CD8-positive, alpha-beta memory T cell (primary cell): ENCODE data around the gene DEGS1. TPM values are rescaled to one million over a fixed set of nuclear protein-coding genes. Genes with fewer than 3 reads are reported as not detected.
A peak's percentile ranks its signal among the peaks of the same experiment; 100 is the strongest.

Source experiments
- CTCF ChIA-PET: fragments of 350-600 bp; sonication (Branson Sonifier 250); formaldehyde crosslinking; loops from one replicate; lab custom pipeline; 2021; ENCODE audit warnings: antibody characterized with exemption; lab: Charles Lee
- POLR2A ChIA-PET: fragments of 350-600 bp; sonication (Branson Sonifier 250); formaldehyde crosslinking; loops from one replicate; lab custom pipeline; 2021; ENCODE audit warnings: antibody characterized with exemption; lab: Charles Lee
- DNase-seq, 5 donors: peaks; one replicate each; pipeline versions ENCODE4 v3.0.0 to v3.0.0-alpha.2; 2020 to 2022; ENCODE audit warnings: mixed read lengths in 1 of 5
- H3K27ac ChIP-seq: one replicate; pipeline ENCODE4 v1.7.0; 2013; ENCODE audit warnings: low read depth, mild to moderate bottlenecking, low read length, moderate library complexity
- H3K27me3 ChIP-seq: 2 replicates; pipeline ENCODE4 v1.7.0; 2013; ENCODE audit warnings: low read length, mild to moderate bottlenecking; ENCODE audit not compliant: insufficient read depth, poor library complexity, severe bottlenecking
- H3K36me3 ChIP-seq: 2 replicates; pipeline ENCODE4 v1.7.0; 2013; ENCODE audit warnings: mild to moderate bottlenecking, low read length, moderate library complexity; ENCODE audit not compliant: insufficient read depth
- H3K4me1 ChIP-seq: 2 replicates; pipeline ENCODE4 v1.7.0; 2013; ENCODE audit warnings: mild to moderate bottlenecking, low read length, moderate library complexity; ENCODE audit not compliant: insufficient read depth
- H3K4me3 ChIP-seq: 2 replicates; pipeline ENCODE4 v1.7.0; 2013; ENCODE audit warnings: mild to moderate bottlenecking, low read length
- H3K9me3 ChIP-seq: 2 replicates; pipeline ENCODE4 v1.7.0; 2013; ENCODE audit warnings: mild to moderate bottlenecking, low read length
- H3K27ac Mint-ChIP-seq, 8 donors: one replicate each; pipeline ENCODE4 v1.8.0; 2020 to 2021; ENCODE audit warnings: mixed read lengths in 8 of 8, mild to moderate bottlenecking in 6 of 8, inconsistent platforms in 3 of 8, moderate library complexity in 3 of 8
- H3K27me3 Mint-ChIP-seq, 2 donors: one replicate each; pipeline ENCODE4 v1.8.0; 2020 to 2021; ENCODE audit warnings: mixed read lengths in 2 of 2, mild to moderate bottlenecking in 1 of 2, moderate library complexity in 1 of 2
- H3K36me3 Mint-ChIP-seq, 3 donors: one replicate each; pipeline ENCODE4 v1.8.0; 2020 to 2021; ENCODE audit warnings: mixed read lengths in 3 of 3, inconsistent platforms in 1 of 3, mild to moderate bottlenecking in 1 of 3
- H3K4me1 Mint-ChIP-seq, 3 donors: one replicate each; pipeline ENCODE4 v1.8.0; 2020 to 2021; ENCODE audit warnings: mixed read lengths in 3 of 3, inconsistent platforms in 1 of 3, mild to moderate bottlenecking in 1 of 3
- H3K4me3 Mint-ChIP-seq, 7 donors: one replicate each; pipeline ENCODE4 v1.8.0; 2020 to 2021; ENCODE audit warnings: mixed read lengths in 7 of 7, mild to moderate bottlenecking in 6 of 7, moderate library complexity in 4 of 7, inconsistent platforms in 2 of 7
- H3K9me3 Mint-ChIP-seq, 5 donors: one replicate each; pipeline ENCODE4 v1.8.0; 2020 to 2022; ENCODE audit warnings: mixed read lengths in 5 of 5, mild to moderate bottlenecking in 3 of 5, moderate library complexity in 2 of 5, inconsistent platforms in 1 of 5
- polyA plus RNA-seq: library from polyadenylated mRNA; unstranded; fragments of 300-500 nt; fragmentation: Illumina TruSeq; gene quantifications from one replicate; pipeline ENCODE4 v1.2.3, GENCODE V29; 2021
- total RNA-seq, 2 experiments: library from RNA; stranded (reverse); gene quantifications; one replicate each; pipeline ENCODE4 v1.2.3, GENCODE V29; 2021

Gene DEGS1
- total and polyA plus RNA-seq, 3 experiments from 2014 or later: 46.4 to 111 (median 46.9) TPM

GRCh38 chr1:224170748-224171478 is 12.1 kb upstream of the DEGS1 start:
- Mint-ChIP-seq H3K36me3 (no peaks in the 10 kb centered on the region), H3K9me3 (no peaks in the 10 kb centered on the region), H3K4me3 (peak overlapping the region in 6 of 7 donors; percentile 10 to 63 (median 54)), H3K4me1 (peaks cover 22 to 31% (median 29%) of the 10 kb centered on the region in 3 donors), H3K27ac (peak overlapping the region in 5 of 8 donors; percentile 3 to 83 (median 50)), H3K27me3 (no peaks in the 10 kb centered on the region)
- H3K36me3 ChIP-seq: no peaks in the 10 kb centered on the region
- H3K4me1 ChIP-seq: peaks cover 28% of the 10 kb centered on the region
- no peak overlapping the region for H3K4me3 ChIP-seq
- no peaks in the 10 kb centered on the region for H3K27me3 ChIP-seq
- no peaks in the 10 kb centered on the region for H3K9me3 ChIP-seq
- POLR2A ChIA-PET: no interaction called here
- H3K27ac ChIP-seq: no peak overlapping the region
- peak in 3 of 5 donors; percentile 11 to 53 (median 36) for DNase-seq
- CTCF ChIA-PET: interaction anchor here (1.2 to 1.6 kb wide), 2 partner anchors 12 to 22 kb away, joined by 4 to 5 read pairs; partner anchors contain the start of gene DEGS1

GRCh38 chr1:224172229-224172628 is 10.8 kb upstream of the DEGS1 start:
- no peak overlapping the region for H3K4me3 ChIP-seq
- POLR2A ChIA-PET: no interaction called here
- Mint-ChIP-seq H3K36me3 (no peaks in the 10 kb centered on the region), H3K27me3 (no peaks in the 10 kb centered on the region), H3K4me1 (peaks cover 22 to 31% (median 29%) of the 10 kb centered on the region in 3 donors), H3K27ac (no peak overlapping the region), H3K9me3 (no peaks in the 10 kb centered on the region), H3K4me3 (peak overlapping the region in 1 of 7 donors; percentile 33)
- CTCF ChIA-PET: no interaction called here
- DNase-seq: no peak
- H3K9me3 ChIP-seq: no peaks in the 10 kb centered on the region
- H3K27ac ChIP-seq: no peak overlapping the region
- peaks cover 28% of the 10 kb centered on the region for H3K4me1 ChIP-seq
- no peaks in the 10 kb centered on the region for H3K36me3 ChIP-seq
- H3K27me3 ChIP-seq: no peaks in the 10 kb centered on the region

GRCh38 chr1:224173523-224173922 is 9.5 kb upstream of the DEGS1 start:
- Histone ChIP-seq H3K36me3 (no peaks in the 10 kb centered on the region), H3K9me3 (no peaks in the 10 kb centered on the region), H3K27me3 (no peaks in the 10 kb centered on the region), H3K27ac (no peak overlapping the region), H3K4me3 (no peak overlapping the region), H3K4me1 (peaks cover 28% of the 10 kb centered on the region)
- H3K27me3 Mint-ChIP-seq: no peaks in the 10 kb centered on the region
- H3K4me3 Mint-ChIP-seq: no peak overlapping the region
- H3K4me1 Mint-ChIP-seq: peaks cover 22 to 31% (median 29%) of the 10 kb centered on the region in 3 donors
- ChIA-PET CTCF (interaction anchor here (0.9 to 1.8 kb wide), 2 partner anchors 8 to 12 kb away, joined by 3 to 4 read pairs; no protein-coding TSS in a partner anchor), POLR2A (no interaction called here)
- no peaks in the 10 kb centered on the region for H3K9me3 Mint-ChIP-seq
- DNase-seq: no peak
- H3K27ac Mint-ChIP-seq: no peak overlapping the region
- H3K36me3 Mint-ChIP-seq: no peaks in the 10 kb centered on the region

- H3K27me3 Mint-ChIP-seq: no peaks in the 10 kb centered on the region
- no peak for DNase-seq
- H3K27me3 ChIP-seq: no peaks in the 10 kb centered on the region
- H3K36me3 Mint-ChIP-seq: no peaks in the 10 kb centered on the region
- H3K4me3 Mint-ChIP-seq: peak overlapping the region in 1 of 7 donors; percentile 44
- peaks cover 7% of the 10 kb centered on the region for H3K4me1 ChIP-seq
- CTCF ChIA-PET: no interaction called here
- no peaks in the 10 kb centered on the region for H3K9me3 Mint-ChIP-seq
- POLR2A ChIA-PET: interaction anchor here (0.6 kb wide), 1 partner anchor 20 kb away, joined by 9 read pairs; no protein-coding TSS in a partner anchor
- no peak overlapping the region for H3K4me3 ChIP-seq
- H3K27ac ChIP-seq: no peak overlapping the region
- no peak overlapping the region for H3K27ac Mint-ChIP-seq
- no peaks in the 10 kb centered on the region for H3K36me3 ChIP-seq
- H3K4me1 Mint-ChIP-seq: peaks cover 5 to 10% (median 9%) of the 10 kb centered on the region in 3 donors
- no peaks in the 10 kb centered on the region for H3K9me3 ChIP-seq
Observed at GRCh38 chr1:224175617-224176016, 7.4 kb upstream of the DEGS1 start.

GRCh38 chr1:224177356-224177999 is 5.6 kb upstream of the DEGS1 start:
- POLR2A ChIA-PET: no interaction called here
- CTCF ChIA-PET: no interaction called here
- peaks cover 10% of the 10 kb centered on the region for H3K4me1 ChIP-seq
- Mint-ChIP-seq H3K9me3 (no peaks in the 10 kb centered on the region), H3K4me3 (no peak overlapping the region), H3K27me3 (no peaks in the 10 kb centered on the region), H3K4me1 (peaks cover 11 to 17% (median 13%) of the 10 kb centered on the region in 3 donors), H3K36me3 (peaks cover 0 to 2% (median 0%) of the 10 kb centered on the region in 3 donors), H3K27ac (no peak overlapping the region)
- no peaks in the 10 kb centered on the region for H3K9me3 ChIP-seq
- DNase-seq: no peak
- no peak overlapping the region for H3K4me3 ChIP-seq
- H3K27me3 ChIP-seq: no peaks in the 10 kb centered on the region
- H3K27ac ChIP-seq: no peak overlapping the region
- H3K36me3 ChIP-seq: no peaks in the 10 kb centered on the region

- no peak overlapping the region for H3K4me3 ChIP-seq
- Mint-ChIP-seq H3K9me3 (no peaks in the 10 kb centered on the region), H3K36me3 (peaks cover 0 to 7% (median 0%) of the 10 kb centered on the region in 3 donors), H3K4me3 (peak overlapping the region in 1 of 7 donors; percentile 7), H3K27ac (no peak overlapping the region), H3K4me1 (peaks cover 12 to 20% (median 14%) of the 10 kb centered on the region in 3 donors), H3K27me3 (no peaks in the 10 kb centered on the region)
- no peak for DNase-seq
- H3K27ac ChIP-seq: no peak overlapping the region
- no peaks in the 10 kb centered on the region for H3K27me3 ChIP-seq
- H3K4me1 ChIP-seq: peaks cover 10% of the 10 kb centered on the region
- H3K9me3 ChIP-seq: no peaks in the 10 kb centered on the region
- CTCF ChIA-PET: interaction anchor here (0.7 to 1.1 kb wide), 2 partner anchors 10 to 37 kb away, joined by 3 read pairs; no protein-coding TSS in a partner anchor
- H3K36me3 ChIP-seq: no peaks in the 10 kb centered on the region
- POLR2A ChIA-PET: interaction anchor here (0.6 kb wide), 1 partner anchor 146 kb away, joined by 3 read pairs; no protein-coding TSS in a partner anchor
Observed at GRCh38 chr1:224178894-224179293, 4.1 kb upstream of the DEGS1 start.

GRCh38 chr1:224180783-224181452 is 2.1 kb upstream of the DEGS1 start:
- Histone ChIP-seq H3K36me3 (no peaks in the 10 kb centered on the region), H3K27ac (no peak overlapping the region), H3K4me3 (no peak overlapping the region), H3K4me1 (peaks cover 30% of the 10 kb centered on the region), H3K27me3 (no peaks in the 10 kb centered on the region), H3K9me3 (no peaks in the 10 kb centered on the region)
- peak overlapping the region in 7 of 8 donors; percentile 12 to 95 (median 86) for H3K27ac Mint-ChIP-seq
- ChIA-PET CTCF (interaction anchor here (1.6 to 2.6 kb wide), 2 partner anchors 12 to 65 kb away, joined by 3 to 8 read pairs; no protein-coding TSS in a partner anchor), POLR2A (no interaction called here)
- peaks cover 0 to 18% (median 2%) of the 10 kb centered on the region in 3 donors for H3K36me3 Mint-ChIP-seq
- peak overlapping the region in 2 of 7 donors; percentile 19 to 20 for H3K4me3 Mint-ChIP-seq
- no peak for DNase-seq
- H3K27me3 Mint-ChIP-seq: no peaks in the 10 kb centered on the region
- H3K4me1 Mint-ChIP-seq: peaks cover 27 to 39% (median 34%) of the 10 kb centered on the region in 3 donors
- no peaks in the 10 kb centered on the region for H3K9me3 Mint-ChIP-seq
